VCaP (cell line): Measurements from ENCODE around the gene ITGA7.

Experiments
- H3K27ac ChIP-seq: fragments of 450-650 bp; 2 replicates; pipeline ENCODE4 v1.5.1; 2017
- TF ChIP-seq, protein P1 (sequence below): fragments of 450-650 bp; conservative IDR thresholded peaks from 2 replicates; pipeline ENCODE4 v1.5.1; 2017; ENCODE audit warnings: mild to moderate bottlenecking, moderate library complexity

The ITGA7 gene

DNA sequence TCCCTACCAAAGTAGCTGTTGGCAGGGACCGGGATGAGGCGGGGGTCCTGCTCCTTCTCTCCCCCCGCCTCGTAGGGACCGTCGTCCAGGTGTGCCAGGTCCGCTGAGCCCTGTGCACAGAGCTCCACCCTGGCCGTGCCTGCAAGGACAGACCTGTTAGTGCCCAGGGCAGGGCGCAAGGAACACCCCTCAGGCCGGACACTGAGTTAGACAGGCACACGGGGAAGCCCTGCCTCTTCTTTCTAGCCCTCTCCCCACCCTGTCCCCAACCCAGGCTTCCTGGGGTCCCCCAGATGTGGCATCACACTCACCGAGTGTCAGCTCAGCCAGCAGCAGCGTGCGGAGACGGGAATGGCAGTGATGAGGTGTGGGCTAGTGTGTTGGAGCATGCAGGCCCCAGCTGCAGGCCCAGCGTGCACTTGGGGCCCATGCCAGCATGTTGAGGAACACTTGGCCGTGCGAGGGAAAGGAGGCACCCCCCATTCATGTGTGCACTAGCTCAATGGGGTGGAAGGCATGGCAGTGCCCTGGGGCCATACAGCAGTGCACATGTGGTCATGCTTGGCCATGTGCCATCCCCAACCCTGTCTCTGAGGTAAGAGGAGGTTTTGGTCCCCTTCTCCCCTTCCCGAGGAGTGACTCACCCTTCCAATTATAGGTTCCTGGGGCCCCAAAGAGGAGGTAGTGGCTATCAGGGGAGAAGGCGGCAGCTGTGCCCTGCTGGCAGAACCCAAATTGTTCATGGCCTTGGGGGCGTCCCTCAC lies 7.3 kb downstream of the ITGA7 start:
- TF ChIP-seq, protein P1, sequence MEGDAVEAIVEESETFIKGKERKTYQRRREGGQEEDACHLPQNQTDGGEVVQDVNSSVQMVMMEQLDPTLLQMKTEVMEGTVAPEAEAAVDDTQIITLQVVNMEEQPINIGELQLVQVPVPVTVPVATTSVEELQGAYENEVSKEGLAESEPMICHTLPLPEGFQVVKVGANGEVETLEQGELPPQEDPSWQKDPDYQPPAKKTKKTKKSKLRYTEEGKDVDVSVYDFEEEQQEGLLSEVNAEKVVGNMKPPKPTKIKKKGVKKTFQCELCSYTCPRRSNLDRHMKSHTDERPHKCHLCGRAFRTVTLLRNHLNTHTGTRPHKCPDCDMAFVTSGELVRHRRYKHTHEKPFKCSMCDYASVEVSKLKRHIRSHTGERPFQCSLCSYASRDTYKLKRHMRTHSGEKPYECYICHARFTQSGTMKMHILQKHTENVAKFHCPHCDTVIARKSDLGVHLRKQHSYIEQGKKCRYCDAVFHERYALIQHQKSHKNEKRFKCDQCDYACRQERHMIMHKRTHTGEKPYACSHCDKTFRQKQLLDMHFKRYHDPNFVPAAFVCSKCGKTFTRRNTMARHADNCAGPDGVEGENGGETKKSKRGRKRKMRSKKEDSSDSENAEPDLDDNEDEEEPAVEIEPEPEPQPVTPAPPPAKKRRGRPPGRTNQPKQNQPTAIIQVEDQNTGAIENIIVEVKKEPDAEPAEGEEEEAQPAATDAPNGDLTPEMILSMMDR, result no peak
- H3K27ac ChIP-seq, result no peak overlapping the region

DNA sequence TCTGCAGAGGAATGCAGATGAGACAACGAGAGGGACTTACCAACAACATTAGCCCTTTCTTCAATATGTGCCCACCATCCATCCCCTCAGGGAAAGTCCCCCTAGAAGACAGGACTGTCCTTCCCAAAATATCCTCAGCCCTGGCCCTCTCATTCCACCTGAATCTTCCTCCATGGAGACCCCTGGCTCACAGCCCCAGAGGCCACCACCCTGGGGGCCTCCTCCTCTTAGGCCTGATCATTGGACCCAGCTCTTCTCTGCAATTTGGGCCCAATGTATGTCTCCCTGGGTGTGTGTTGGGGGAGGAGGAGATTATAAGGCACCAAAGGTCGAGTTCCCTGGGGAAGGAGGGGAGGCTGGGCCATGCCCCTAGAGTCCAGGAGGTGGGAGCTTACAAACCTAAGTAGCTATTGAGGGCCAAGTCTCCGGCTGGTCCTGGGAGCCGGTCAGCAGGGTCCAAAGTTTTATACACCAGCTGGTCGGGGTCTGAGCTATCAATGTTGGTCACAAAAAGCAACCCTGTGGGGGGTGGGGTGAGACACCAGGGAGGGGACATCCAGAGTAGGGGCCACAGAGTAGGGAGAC lies 8.1 kb downstream of the ITGA7 start:
- TF ChIP-seq, protein P1, result no peak
- no peak overlapping the region for H3K27ac ChIP-seq

DNA sequence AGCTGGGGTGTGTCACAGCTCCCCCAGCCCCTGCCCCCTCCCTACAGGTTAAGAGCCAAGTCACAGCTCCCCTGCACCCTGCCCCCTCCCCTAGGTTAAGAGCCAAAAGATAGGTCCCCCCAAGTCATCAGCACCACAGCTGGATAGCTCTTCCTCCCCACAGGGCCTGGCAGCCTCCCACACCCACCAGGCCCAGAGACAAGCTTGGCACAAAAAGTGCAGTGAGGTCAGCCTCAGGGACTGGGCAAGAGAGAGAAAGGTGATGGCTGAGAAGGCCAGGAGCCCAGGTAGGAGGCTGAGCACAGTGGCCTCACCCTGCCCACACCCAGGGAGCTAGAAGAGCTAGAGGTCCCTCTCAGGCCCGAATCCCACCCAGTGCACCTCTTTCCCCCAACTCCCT lies 8.7 kb downstream of the ITGA7 start:
- no peak overlapping the region for H3K27ac ChIP-seq
- TF ChIP-seq, protein P1, result no peak

DNA sequence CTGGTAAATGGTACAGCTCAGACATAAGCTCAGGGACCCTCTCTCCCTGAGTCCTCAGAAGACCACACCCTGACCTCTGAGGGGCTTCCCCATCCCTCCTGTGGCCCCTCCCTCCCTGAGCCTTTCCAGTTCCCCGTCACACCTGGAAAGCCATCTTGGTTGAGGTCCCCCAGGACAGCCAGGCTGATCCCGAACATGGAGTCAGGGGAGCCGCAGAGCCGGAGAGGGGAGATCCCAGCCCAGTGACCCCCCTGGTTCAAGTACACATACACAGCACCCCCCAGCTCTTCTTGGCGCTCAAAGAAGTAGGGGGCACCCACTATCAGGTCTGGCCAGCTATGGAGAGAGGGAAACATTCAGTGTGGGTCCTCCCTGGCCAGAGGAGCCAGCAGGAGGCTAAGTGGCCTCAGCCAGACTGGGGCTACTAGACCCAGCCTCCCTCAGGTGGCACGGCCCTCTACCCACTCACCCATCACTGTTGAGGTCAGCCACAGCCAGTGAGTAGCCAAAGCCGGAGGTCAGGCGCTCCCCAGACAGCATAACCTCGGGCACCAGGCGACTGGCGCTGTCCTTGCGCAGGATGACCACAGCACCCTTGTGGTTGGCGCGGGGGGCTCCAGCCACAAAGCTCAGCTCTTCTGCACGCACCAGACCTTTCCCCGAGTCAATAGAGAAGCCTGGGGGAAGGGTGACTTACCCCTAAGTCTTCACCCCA lies 9.3 kb downstream of the ITGA7 start:
- TF ChIP-seq, protein P1, result no peak

DNA sequence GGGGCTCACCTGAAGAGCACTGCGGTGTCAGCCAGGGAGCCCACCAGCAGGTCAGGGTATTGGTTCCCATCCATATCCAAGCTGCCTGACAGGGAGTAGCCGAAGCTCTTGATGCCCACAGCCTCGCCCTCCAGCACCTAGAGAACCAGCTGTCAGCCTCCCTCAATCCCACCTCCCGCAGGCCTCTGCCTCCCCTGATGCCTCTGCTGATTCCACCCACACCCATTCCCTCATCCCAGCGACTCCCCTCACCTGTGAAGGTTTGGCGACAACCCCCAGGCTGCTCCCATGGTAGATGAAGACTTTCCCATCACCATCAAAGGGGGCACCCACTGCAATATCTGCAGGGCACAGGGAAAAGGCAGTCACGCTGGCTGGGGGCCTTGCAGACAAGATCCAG lies 10.0 kb downstream of the ITGA7 start:
- TF ChIP-seq, protein P1, result no peak
- no peak overlapping the region for H3K27ac ChIP-seq

More for the DNA sequence above, 9.3 kb downstream of the ITGA7 start:
- H3K27ac ChIP-seq, result no peak overlapping the region

DNA sequence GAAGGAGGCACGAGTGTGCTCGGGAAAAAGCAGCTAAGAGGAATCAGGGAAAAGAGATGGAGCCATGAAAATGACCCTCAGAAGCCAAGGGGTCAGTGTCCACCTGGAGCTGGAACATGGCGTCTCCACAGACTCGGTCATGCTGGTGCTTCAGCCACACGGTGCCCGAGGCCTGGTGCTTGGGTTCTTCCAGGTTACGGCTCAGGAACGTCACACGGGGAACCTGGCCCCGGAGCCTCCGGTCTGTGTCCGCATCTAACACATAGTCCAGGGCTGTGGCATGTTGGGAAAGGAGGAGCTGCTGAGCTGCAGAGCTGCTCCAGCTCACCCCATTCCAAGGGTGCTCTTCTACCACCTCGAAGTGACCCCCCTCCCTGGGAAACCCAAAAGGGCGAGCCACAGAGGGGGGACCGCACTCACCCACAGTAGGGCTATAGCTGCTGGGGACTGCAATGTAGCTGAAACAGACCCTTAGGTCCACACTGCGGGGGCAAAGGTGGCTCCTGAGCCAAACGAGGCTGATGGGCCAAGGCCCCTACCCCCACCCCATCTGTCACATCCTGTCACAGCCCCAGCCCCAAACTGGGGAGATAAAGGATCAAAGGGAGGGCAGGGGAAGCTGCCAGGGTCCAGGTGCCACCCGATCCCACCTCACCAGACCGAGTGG lies 10.8 kb downstream of the ITGA7 start:
- H3K27ac ChIP-seq, result no peak overlapping the region
- TF ChIP-seq, protein P1, result no peak

DNA sequence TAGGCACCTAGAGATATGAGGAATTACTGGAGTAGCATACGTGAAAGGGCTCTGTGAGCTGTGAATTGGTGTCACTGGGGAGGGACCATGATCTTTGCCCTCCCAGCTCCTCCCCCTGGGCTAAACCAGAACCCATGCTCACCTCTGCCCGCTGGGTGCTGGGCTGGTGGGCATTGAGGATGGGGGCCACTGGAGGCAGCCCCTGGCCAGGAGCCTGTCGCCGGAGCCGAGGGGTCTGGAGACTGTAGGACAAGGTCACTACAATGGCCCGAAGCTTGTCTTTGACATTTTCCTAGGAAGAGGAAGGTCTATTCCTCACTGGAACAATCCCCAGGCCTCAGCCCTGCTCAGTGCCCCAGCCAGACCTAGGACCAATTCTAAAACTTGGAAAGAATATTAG lies 11.6 kb downstream of the ITGA7 start:
- no peak overlapping the region for H3K27ac ChIP-seq
- TF ChIP-seq, protein P1, result no peak
